ENCODE data around the gene SLC7A6OS.

SLC7A6OS gene

GRCh38 chr16:68324336-68324735 lies 13.6 kb upstream of the SLC7A6OS start:
- no peaks in the 10 kb centered on the region for H3K9me3 ChIP-seq (ENCODE audit: severe bottlenecking)
- no peaks in the 10 kb centered on the region for H3K27me3 ChIP-seq (ENCODE audit: insufficient read depth, low read depth, severe bottlenecking)
- H3K36me3 ChIP-seq: peaks cover 41% of the 10 kb centered on the region
- H3K27ac ChIP-seq: no peak overlapping the region
- no peak overlapping the region for H3K4me3 ChIP-seq (ENCODE audit: low read depth, low read length)
- DNase-seq: no peak
- TF ChIP-seq CTCF (IDR thresholded peaks at IDR 0.05; ENCODE audit: low read depth, low read length): no peak

GRCh38 chr16:68319185-68319908 lies 8.6 kb upstream of the SLC7A6OS start:
- Histone ChIP-seq H3K9me3 (ENCODE audit: severe bottlenecking) (no peaks in the 10 kb centered on the region), H3K27ac (no peak overlapping the region), H3K27me3 (ENCODE audit: insufficient read depth, low read depth, severe bottlenecking) (no peaks in the 10 kb centered on the region), H3K4me3 (ENCODE audit: low read depth, low read length) (no peak overlapping the region), H3K36me3 (peaks cover 52% of the 10 kb centered on the region)
- DNase-seq: no peak
- no peak for TF ChIP-seq CTCF (IDR thresholded peaks at IDR 0.05; ENCODE audit: low read depth, low read length)

GRCh38 chr16:68313116-68313515 lies 2.4 kb upstream of the SLC7A6OS start:
- no peak overlapping the region for H3K4me3 ChIP-seq (ENCODE audit: low read depth, low read length)
- H3K27ac ChIP-seq: peak overlapping the region; percentile 70
- no peak for TF ChIP-seq CTCF (IDR thresholded peaks at IDR 0.05; ENCODE audit: low read depth, low read length)
- DNase-seq: peak; percentile 17
- H3K27me3 ChIP-seq (ENCODE audit: insufficient read depth, low read depth, severe bottlenecking): no peaks in the 10 kb centered on the region
- no peaks in the 10 kb centered on the region for H3K9me3 ChIP-seq (ENCODE audit: severe bottlenecking)
- peaks cover 26% of the 10 kb centered on the region for H3K36me3 ChIP-seq

- H3K9me3 ChIP-seq (ENCODE audit: severe bottlenecking): no peaks in the 10 kb centered on the region
- TF ChIP-seq CTCF (IDR thresholded peaks at IDR 0.05; ENCODE audit: low read depth, low read length): no peak
- DNase-seq: no peak
- H3K27me3 ChIP-seq (ENCODE audit: insufficient read depth, low read depth, severe bottlenecking): no peaks in the 10 kb centered on the region
- peak overlapping the region; percentile 98 for H3K4me3 ChIP-seq (ENCODE audit: low read depth, low read length)
- H3K36me3 ChIP-seq: peaks cover 31% of the 10 kb centered on the region
- H3K27ac ChIP-seq: peak overlapping the region; percentile 89
Observed at GRCh38 chr16:68310437-68310773, 341 bp downstream of the SLC7A6OS start.

- Histone ChIP-seq H3K36me3 (peaks cover 36% of the 10 kb centered on the region), H3K4me3 (ENCODE audit: low read depth, low read length) (peak overlapping the region; percentile 98), H3K27ac (no peak overlapping the region), H3K27me3 (ENCODE audit: insufficient read depth, low read depth, severe bottlenecking) (no peaks in the 10 kb centered on the region), H3K9me3 (ENCODE audit: severe bottlenecking) (no peaks in the 10 kb centered on the region)
- no peak for TF ChIP-seq CTCF (IDR thresholded peaks at IDR 0.05; ENCODE audit: low read depth, low read length)
- DNase-seq: no peak
Observed at GRCh38 chr16:68309799-68310198, 947 bp downstream of the SLC7A6OS start.

- Histone ChIP-seq H3K9me3 (ENCODE audit: severe bottlenecking) (no peaks in the 10 kb centered on the region), H3K27me3 (ENCODE audit: insufficient read depth, low read depth, severe bottlenecking) (no peaks in the 10 kb centered on the region), H3K27ac (no peak overlapping the region), H3K4me3 (ENCODE audit: low read depth, low read length) (no peak overlapping the region), H3K36me3 (peaks cover 63% of the 10 kb centered on the region)
- no peak for DNase-seq
- TF ChIP-seq CTCF (IDR thresholded peaks at IDR 0.05; ENCODE audit: low read depth, low read length): no peak
Observed at GRCh38 chr16:68306633-68307032, 4.1 kb downstream of the SLC7A6OS start.
